Lung (tissue), 12 donors: ENCODE results near the gene B3GNT7. TPM values are rescaled to one million over a fixed set of nuclear protein-coding genes. Genes with fewer than 3 reads are reported as not detected.

Experiments used
- ATAC-seq: fragments of 200-7000 bp; cut with Tn5 transposase; one replicate; pipeline ENCODE4 v1.9.1; 2020; ENCODE audit warnings: moderate number of reproducible peaks; ENCODE audit not compliant: insufficient read depth, low FRiP score
- DNase-seq, 3 donors: peaks; one replicate each; pipeline ENCODE4 v3.0.0-alpha.2; 2013 to 2017
- H3K27ac ChIP-seq, 2 donors: one replicate each; pipeline ENCODE4 v1.5.1; 2013; ENCODE audit warnings: mild to moderate bottlenecking in 2 of 2, moderate library complexity in 2 of 2, control low read depth in 1 of 2, inconsistent platforms in 1 of 2, low read depth in 1 of 2, low read length in 1 of 2
- H3K27me3 ChIP-seq, 3 donors: one replicate each; pipeline ENCODE4 v1.5.1; 2013; ENCODE audit warnings: low read length in 2 of 3; ENCODE audit not compliant: control insufficient read depth in 3 of 3, insufficient read depth in 3 of 3
- H3K36me3 ChIP-seq, 4 donors: one replicate each; pipeline ENCODE4 v1.5.1; 2013; ENCODE audit warnings: low read length in 4 of 4, mild to moderate bottlenecking in 1 of 4, moderate library complexity in 1 of 4; ENCODE audit not compliant: control insufficient read depth in 4 of 4, insufficient read depth in 4 of 4
- H3K4me1 ChIP-seq, 5 donors: one replicate each; pipeline ENCODE4 v1.5.1; 2013; ENCODE audit warnings: low read length in 5 of 5, mild to moderate bottlenecking in 2 of 5, moderate library complexity in 1 of 5; ENCODE audit not compliant: control insufficient read depth in 5 of 5, insufficient read depth in 5 of 5
- H3K4me3 ChIP-seq: one replicate; pipeline ENCODE4 v1.5.1; 2013; ENCODE audit warnings: mild to moderate bottlenecking, control low read depth, moderate library complexity
- H3K9ac ChIP-seq, 2 donors: one replicate each; pipeline ENCODE4 v1.5.1; 2013; ENCODE audit warnings: low read length in 2 of 2, control low read depth in 1 of 2; ENCODE audit not compliant: insufficient read depth in 1 of 2
- H3K9me3 ChIP-seq, 4 donors: one replicate each; pipeline ENCODE4 v1.5.1; 2013; ENCODE audit warnings: low read length in 3 of 4, mild to moderate bottlenecking in 1 of 4, moderate library complexity in 1 of 4; ENCODE audit not compliant: control insufficient read depth in 4 of 4, insufficient read depth in 3 of 4
- WGBS, 2 donors: extraction: QIAGEN DNeasy Blood & Tissue Kit; methylation state at CpG; one replicate each; pipeline ENCODE4 v1.1.7; 2013; 5-methylcytosine and 5-hydroxymethylcytosine counted together
- polyA plus RNA-seq, 2 donors: library from polyadenylated mRNA; stranded (reverse); fragments of 200-250 nt; gene quantifications; one replicate each; pipeline ENCODE4 v1.2.1, GENCODE V29; 2013
- total RNA-seq, 2 donors: library from RNA; depleted of rRNA in 1 of 2; stranded (reverse); fragments of >200 nt in 1 of 2; gene quantifications; one replicate each; pipeline ENCODE4 v1.2.1, GENCODE V29; 2014 to 2021
- TF ChIP-seq, protein P1 (sequence below): IDR thresholded peaks from 2 replicates; pipeline ENCODE4 v1.5.1; 2012; ENCODE audit warnings: mild to moderate bottlenecking; ENCODE audit errors: control extremely low read depth, extremely low read depth
- donor health status: control.
- donor health status: control.
- donor health status: Bipolar disorder and iron deficiency.
- donor health status: healthy.
- donor health status: DM: yes; HTN: yes; CAD: no.

B3GNT7 gene
- total and polyA plus RNA-seq, 4 donors, result 18.9 to 73.7 (median 27.5) TPM

DNA sequence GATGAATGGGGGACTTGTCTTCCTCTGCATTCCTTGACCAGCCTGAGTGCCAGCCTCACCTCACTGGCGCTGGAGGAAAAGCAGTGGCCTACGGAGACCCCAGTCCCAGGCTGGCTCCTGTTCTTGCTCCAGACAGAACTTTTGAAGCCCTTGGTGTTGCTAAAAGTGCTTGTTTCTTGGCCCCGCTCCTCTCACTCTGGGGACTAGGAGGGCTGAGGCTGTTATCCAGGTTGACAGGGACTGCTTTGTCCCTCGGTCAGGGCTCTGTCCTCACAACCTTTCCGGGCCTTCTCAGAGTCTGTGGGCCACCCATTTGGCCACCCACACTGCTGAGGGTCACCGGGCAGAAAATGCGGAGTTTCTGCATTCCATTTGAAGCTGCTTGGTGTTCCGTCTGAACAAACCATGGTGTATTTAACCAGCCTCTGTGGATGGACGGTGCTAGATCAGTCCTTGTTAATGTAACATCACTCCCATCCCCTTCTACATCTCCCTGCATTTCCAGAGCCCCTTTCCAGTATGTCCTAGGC is 25.6 kb downstream of the B3GNT7 start:
- 76 to 93% methylated on average over 9 of the region's 9 CpGs for WGBS, 2 donors
- Histone ChIP-seq H3K9ac (no peak overlapping the region), H3K27ac (no peak overlapping the region), H3K9me3 (no peaks in the 10 kb centered on the region), H3K4me3 (no peak overlapping the region), H3K36me3 (no peaks in the 10 kb centered on the region), H3K27me3 (no peaks in the 10 kb centered on the region), H3K4me1 (no peaks in the 10 kb centered on the region)
- DNase-seq, result no peak
- ATAC-seq, result no peak
- TF ChIP-seq, protein P1, sequence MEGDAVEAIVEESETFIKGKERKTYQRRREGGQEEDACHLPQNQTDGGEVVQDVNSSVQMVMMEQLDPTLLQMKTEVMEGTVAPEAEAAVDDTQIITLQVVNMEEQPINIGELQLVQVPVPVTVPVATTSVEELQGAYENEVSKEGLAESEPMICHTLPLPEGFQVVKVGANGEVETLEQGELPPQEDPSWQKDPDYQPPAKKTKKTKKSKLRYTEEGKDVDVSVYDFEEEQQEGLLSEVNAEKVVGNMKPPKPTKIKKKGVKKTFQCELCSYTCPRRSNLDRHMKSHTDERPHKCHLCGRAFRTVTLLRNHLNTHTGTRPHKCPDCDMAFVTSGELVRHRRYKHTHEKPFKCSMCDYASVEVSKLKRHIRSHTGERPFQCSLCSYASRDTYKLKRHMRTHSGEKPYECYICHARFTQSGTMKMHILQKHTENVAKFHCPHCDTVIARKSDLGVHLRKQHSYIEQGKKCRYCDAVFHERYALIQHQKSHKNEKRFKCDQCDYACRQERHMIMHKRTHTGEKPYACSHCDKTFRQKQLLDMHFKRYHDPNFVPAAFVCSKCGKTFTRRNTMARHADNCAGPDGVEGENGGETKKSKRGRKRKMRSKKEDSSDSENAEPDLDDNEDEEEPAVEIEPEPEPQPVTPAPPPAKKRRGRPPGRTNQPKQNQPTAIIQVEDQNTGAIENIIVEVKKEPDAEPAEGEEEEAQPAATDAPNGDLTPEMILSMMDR, result no peak

DNA sequence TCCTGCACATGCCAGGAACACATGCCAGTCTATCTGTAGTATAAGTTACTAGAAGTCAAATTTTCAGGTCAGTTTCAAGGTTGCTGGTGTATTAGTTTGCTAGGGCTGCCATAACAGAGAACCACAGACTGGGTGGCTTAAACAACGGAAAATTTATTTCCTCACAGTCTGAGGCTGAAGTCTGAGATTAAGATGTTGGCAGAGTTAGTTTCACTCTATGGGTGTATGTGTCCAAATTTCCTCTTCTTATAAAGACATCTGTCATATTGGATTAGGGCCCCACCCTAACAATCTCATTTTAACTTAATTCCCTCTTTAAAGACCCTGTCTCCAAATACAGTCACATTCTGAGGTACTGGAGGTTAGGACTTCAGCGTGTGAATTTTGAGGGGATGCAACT is 26.5 kb downstream of the B3GNT7 start:
- ATAC-seq, result no peak
- no peaks in the 10 kb centered on the region for H3K4me1 ChIP-seq
- no peaks in the 10 kb centered on the region for H3K27me3 ChIP-seq
- no peak for DNase-seq
- no peak overlapping the region for H3K27ac ChIP-seq
- TF ChIP-seq, protein P1, result no peak
- WGBS, 2 donors, result 72 to 79% methylated on average over 2 of the region's 2 CpGs
- no peaks in the 10 kb centered on the region for H3K36me3 ChIP-seq
- H3K4me3 ChIP-seq, result no peak overlapping the region
- H3K9ac ChIP-seq, result no peak overlapping the region
- no peaks in the 10 kb centered on the region for H3K9me3 ChIP-seq

DNA sequence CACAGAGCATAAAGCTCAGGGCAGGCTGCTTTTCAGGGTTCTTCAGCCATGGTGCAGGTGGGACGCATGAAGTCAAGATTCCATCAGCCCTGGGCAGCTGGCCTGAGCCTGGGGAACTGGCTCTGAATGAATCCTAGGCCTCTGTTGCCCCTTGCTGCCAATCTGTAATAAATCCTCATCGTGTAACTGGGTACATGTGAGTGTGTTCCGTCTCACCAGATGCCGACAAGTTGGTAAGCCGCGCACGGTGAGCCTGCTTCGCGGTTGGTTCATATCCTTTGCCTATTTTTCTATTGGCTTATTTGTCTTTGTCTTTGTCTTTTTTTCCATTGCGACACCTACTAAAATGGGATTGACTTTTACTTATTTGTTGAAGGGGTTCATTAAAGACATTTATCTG is 27.7 kb downstream of the B3GNT7 start:
- H3K4me3 ChIP-seq, result no peak overlapping the region
- no peaks in the 10 kb centered on the region for H3K27me3 ChIP-seq
- no peak overlapping the region for H3K27ac ChIP-seq
- H3K4me1 ChIP-seq, result no peaks in the 10 kb centered on the region
- no peaks in the 10 kb centered on the region for H3K36me3 ChIP-seq
- ATAC-seq, result no peak
- no peak overlapping the region for H3K9ac ChIP-seq
- H3K9me3 ChIP-seq, result no peaks in the 10 kb centered on the region
- TF ChIP-seq, protein P1, result no peak
- WGBS, 2 donors, result 91 to 96% methylated on average over 10 of the region's 10 CpGs
- no peak for DNase-seq

DNA sequence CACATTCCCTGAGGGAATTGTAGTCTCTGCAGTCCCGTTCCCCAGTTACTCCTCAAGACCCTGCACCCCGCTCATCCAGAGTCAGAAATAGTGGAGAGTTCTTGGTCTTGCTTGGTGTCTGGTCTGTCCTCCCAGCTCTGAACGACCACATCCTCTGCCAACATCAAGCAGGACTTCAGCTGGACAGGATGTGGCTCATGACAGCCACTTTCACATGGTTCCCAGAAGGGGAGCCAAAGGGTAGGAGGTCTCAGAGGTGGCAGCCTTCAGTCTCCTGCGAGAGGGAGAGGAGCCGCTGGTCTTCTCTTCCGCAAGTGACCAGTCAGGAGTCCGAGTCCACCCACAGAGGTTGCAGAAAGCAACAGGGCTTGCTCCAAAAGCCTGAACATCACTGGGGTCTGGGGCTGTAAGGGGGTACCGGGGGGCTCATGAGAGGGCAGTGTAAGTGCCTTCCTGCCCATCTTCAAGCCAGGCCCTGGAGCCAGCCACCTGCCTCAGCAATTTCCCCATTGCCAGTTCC is 29.8 kb downstream of the B3GNT7 start:
- Histone ChIP-seq H3K4me1 (no peaks in the 10 kb centered on the region), H3K27ac (no peak overlapping the region), H3K27me3 (no peaks in the 10 kb centered on the region), H3K36me3 (no peaks in the 10 kb centered on the region), H3K4me3 (no peak overlapping the region), H3K9ac (no peak overlapping the region), H3K9me3 (no peaks in the 10 kb centered on the region)
- DNase-seq, result no peak
- TF ChIP-seq, protein P1, result no peak
- ATAC-seq, result no peak
- WGBS, 2 donors, result 66 to 72% methylated on average over 8 of the region's 8 CpGs
